ENCODE data around the gene PPM1F.
"Not testable (repeated sequence)": the region's sequence is repeated elsewhere in the genome, so short reads cannot be mapped to it uniquely, and the experiment has no call there.

PPM1F gene

DNA sequence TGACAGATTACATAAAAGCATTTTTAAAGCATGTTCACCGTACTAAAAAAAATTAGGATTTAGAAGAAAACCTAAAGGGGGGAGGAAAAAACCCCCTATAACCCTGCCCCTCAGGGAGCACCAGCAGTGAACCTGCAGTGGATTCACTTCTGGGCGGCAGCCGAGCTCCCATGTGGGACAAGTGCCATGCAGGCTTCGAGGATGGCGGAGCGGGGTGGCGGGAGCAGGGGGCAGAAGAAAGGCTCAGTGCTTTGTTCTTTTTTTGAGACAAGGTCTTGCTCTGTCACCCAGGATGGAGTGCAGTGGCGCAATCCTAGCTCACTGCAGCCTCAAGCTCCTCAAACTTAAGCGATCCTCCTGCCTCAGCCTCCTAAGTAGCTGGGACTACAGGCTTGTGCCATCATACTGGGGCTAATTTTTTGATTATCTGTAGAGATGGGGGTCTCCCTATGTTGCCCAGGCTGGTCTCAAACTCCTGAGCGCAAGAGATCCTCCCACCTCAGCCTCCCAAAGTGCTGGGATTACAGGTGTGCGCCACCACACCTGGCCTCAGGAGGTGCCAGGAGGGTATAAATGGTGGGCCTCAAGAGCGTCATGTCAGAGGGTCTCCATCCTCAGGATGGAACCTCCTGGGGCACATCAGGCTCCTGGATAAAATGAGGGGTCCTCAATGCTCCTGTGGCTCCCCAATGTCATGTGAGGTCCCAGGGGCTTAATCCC is 34.0 kb downstream of the PPM1F start:
- no peak for DNase-seq

DNA sequence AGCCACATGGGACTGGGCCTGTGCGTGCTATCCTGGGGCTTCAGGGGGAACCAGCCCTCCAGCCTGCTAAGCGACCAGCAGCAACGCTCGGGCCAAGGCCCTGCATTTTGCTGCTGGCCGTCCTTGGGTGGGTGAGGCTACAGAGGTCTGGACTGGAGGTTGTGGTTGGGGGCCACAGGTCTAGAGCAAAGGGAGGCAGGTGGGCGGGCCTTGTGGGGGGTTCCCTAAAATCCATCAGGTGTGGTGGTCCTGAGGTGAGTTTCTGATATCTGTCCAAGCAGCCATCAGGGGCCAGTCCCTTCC is 34.7 kb downstream of the PPM1F start:
- no peak for DNase-seq

DNA sequence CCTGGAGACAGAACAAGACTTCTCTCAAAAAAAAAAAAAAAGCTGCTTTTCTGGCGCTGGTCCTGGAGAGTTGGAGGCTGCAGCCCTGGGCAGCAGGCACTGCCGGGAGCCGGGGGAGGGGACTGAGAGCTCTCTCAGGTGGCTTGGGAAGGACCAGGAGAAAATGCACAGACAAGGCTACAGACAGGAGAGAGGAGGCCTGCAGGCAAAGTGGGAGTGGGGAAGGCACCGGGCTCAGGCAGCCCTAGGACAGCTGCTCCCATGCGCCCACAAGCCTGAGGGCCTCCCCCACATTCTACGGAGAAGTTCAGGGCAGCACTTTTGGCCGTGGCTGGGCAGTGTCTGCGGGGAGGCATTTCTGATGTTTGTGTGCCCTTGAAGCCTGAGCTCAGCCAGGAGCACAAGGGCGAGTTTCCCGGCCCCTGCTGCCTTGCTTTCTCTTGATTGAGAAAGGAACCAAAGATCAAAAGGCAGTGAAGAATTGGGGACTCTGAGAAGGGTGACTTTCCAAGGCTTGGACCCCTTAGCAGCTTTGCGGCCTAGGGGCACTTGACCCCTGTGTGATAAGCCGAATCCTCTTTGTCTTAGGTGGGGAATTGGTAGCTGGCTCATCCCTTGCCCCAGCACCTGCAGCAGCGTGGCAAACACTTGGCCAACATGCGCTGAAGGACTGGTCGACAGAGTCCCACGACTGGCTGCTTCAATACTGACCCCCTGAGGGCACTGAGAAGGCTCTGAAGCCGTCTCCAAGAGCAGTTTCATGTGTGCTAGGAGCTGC is 35.3 kb downstream of the PPM1F start:
- no peak for DNase-seq

GRCh38 chr22:21916309-21916918 is 36.2 kb downstream of the PPM1F start:
- no peak for DNase-seq

GRCh38 chr22:21915624-21916308 is 36.9 kb downstream of the PPM1F start:
- no peak for DNase-seq

DNA sequence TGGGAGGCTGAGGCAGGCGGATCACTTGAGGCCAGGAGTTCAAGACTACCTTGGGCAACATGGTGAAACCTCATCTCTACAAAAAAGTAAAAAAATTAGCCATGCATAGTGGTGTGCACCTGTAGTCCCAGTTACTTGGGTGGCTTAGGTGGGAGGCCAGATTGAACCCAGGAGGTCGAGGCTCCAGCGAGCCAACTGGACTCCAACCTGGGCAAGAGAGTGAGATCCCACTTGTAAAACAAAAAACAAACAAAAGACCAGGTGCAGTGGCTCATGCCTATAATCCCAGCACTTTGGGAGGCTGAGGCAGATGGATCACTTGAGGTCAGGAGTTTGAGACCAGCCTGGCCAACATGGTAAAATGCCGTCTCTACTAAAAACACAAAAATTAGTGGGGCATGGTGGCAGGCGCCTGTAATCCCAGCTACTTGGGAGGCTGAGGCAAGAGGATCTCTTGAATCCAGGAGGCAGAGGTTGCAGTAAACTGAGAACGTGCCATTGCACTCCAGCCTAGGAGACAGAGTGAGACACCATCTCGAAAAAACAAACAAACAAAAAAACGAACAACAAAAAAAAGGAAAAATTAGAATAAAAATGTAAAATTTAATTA is 38.5 kb downstream of the PPM1F start:
- not testable (repeated sequence) for DNase-seq

DNA sequence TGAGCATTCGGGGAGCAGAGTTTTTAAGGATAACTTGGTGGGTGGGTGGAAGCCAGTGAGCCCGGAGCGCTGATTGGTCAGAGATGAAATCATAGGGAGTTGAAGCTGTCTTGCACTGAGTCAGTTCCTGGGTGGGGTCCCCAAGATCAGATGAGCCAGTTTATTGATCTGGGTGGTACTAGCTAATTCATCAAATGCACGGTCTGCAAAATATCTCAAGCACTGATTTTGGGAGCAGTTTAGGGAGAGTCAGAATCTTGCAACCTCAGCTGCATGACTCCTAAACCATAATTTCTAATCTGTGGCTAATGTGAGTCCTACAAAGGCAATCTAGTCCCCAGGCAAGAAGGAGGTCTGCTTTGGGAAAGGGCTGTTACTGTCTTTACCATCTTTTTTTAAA is 42.3 kb downstream of the PPM1F start:
- DNase-seq = not testable (repeated sequence)

GRCh38 chr22:21909871-21910270 is 42.8 kb downstream of the PPM1F start:
- DNase-seq = no peak

- no peak for DNase-seq
These were observed 44.8 kb downstream of the PPM1F start for GRCh38 chr22:21907638-21908522.

DNA sequence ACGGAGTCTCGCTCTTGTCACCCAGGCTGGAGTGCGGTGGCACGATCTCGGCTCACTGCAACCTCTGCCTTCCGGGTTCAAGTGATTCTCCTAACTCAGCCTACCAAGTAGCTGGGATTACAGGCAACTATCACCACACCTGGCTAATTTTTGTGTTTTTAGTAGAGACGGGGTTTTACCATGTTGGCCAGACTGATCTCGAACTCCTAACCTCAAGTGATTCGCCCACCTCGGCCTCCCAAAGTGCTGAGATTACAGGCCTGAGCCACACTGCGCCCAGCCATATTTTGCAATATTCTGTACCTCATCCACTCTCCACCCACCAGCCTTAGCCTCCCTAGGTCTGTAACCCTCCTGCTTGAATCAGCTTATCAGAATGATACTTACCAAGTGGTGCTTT is 47.4 kb downstream of the PPM1F start:
- DNase-seq = not testable (repeated sequence)

DNA sequence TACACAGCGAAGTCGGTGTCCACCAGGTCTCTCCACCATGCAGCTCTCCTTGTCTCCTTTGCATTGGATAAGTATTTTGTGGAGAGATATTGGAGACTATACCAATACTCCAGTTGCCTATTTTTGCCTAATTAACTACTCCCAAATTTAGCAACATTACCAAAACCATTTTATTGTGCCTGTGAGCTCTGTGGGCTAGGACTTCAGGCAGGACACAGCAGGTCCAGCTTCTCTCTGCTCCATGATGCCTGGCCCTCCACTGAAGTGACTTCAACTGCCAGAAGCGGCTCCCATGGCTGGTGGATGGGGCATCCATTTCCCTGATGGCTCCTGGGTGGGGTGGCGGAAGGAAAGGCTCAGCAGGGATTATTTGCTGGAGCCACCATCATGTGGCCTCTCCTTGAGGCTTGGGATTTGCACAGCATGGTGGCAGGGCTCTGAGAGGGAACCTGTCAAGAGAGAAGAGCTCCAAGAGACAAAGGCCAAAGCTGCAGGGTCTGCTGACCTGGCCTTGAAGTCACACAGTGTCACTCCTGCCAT is 48.3 kb downstream of the PPM1F start:
- no peak for DNase-seq

- no peak for DNase-seq
These were observed 49.4 kb downstream of the PPM1F start for GRCh38 chr22:21903283-21903682.

DNA sequence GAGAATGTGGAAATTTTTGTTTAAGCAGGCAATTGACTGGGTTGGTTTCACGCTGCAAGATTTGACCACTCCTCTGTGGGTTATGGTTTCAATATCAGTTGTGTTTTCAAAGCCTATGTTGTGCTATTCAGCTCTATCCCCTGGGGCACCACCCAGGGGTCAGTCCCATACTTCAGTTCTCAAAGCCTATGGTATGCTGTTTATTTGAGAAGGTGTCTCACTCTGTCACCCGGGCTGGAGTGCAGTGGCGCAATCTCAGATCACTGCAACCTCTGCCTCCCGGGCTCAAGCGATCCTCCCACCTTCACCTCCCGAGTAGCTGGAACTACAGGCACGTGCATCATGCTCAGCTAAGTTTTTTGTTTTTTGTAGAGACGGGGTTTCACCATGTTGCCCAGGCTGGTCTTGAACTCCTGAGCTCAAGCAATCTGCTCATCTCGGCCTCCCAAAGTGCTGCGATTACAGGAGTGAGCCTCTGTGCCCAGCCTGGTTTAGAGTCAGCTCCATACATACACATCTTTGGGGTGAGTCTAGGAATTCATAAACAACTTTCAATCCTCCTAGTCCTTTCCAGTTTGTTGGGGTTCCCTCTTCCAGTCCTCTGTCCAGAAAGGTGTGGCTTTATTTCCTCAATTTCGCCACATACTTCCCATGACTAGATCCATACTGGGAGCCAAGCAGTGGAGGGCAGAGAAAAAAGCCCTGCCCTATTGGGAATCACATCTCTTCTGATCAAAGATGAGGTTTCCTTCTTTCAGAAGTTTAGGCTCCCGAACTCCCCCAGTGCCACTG is 50.2 kb downstream of the PPM1F start:
- DNase-seq = no peak

GRCh38 chr22:21898354-21898896 is 54.2 kb downstream of the PPM1F start:
- DNase-seq = no peak

- no peak for DNase-seq
These were observed 55.6 kb downstream of the PPM1F start for GRCh38 chr22:21896951-21897513.

DNA sequence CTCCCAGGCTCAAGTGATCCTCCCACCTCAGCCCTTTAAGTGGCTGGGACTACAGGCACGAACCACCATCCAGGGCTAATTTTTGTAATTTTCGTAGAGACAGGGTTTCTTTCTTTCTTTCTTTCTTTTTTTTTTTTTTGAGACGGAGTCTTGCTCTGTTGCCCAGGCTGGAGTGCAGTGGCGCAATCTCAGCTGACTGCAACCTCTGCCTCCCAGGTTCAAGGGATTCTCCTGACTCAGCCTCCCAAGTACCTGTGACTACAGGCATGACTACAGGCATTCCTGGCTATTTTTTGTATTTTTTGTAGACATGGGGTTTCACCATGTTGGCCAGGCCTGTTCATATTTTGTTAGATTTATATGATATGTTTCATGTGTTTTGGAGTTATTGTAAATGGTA is 56.4 kb downstream of the PPM1F start:
- DNase-seq = not testable (repeated sequence)

DNA sequence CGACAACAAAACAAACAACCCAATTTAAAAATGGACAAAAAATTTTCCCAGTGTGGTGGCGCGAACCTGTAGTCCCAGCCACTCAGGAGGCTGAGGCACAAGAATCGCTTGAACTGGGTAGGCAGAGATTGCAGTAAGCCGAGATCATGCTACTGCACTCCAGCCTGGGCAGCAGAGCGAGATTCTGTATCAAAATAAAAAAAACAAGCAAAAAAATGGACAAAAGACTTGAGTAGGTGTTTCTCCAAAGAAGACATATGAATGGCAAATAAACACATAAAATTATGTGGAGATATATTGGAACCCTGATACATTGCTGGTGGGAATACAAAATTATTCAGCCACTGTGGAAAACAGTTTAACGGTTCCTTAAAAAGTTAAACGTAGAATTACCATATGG is 57.8 kb downstream of the PPM1F start:
- DNase-seq = no peak

DNA sequence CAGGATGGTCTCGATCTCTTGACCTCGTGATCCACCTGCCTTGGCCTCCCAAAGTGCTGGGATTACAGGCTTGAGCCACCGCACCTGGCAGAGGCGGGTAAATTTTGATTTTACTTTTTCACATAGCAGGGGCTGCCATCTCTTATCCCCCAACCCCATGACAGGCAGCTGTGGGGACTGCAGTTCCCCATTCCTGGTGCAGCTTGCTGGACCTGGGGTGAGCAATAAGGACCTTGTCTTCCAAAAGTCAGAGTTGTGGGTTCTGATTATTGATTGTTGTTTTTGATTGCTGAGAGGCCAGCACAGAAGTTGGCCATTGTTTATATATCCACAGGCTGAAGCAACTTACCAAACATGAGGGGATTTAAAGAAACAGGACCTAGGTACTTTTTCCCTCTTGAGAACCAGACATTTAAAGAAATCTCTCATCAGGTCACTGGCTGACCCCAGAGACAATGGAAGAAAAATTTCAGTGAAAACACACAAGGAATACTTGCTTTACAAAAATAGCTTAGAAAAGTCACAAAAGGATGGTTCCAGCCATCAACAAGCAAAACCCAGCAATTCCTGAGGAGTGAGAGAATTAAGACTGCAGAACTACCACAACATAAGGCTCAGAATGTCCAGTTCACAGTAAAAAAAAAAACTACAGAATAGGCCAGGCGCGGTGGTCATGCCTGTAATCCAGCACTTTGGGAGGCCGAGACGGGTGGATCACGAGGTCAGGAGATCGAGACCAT is 63.2 kb downstream of the PPM1F start:
- DNase-seq = no peak

DNA sequence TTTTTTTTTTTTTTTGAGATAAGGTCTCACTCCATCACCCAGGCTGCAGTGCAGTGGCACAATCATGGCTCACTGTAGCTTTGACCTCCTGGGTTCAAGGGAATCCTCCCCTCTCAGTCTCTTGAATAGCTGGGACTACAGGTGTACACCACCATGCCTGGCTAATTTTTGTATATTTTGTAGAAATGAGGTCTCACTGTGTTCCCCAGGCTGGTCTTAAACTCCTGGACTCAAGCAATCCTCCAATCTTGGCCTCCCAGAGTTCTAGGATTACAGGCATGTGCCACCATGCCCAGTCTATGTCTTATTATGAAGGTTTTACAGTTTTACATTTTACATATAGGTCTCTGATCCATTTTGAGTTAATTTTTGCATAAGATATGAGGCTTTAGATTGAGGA is 64.8 kb downstream of the PPM1F start:
- DNase-seq = no peak

DNA sequence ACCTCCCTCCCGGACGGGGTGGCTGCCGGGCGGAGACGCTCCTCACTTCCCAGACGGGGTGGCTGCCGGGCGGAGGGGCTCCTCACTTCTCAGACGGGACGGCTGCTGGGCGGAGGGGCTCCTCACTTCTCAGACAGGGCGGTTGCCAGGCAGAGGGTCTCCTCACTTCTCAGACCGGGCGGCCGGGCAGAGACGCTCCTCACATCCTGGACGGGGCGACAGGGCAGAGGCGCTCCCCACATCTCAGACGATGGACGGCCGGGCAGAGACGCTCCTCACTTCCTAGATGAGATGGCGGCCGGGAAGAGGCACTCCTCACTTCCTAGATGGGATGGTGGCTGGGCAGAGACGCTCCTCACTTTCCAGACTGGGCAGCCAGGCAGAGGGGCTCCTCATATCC is 68.7 kb downstream of the PPM1F start:
- DNase-seq = not testable (repeated sequence)
